Motor neuron (in vitro differentiated cells): ENCODE data around the gene PBRM1. TPM values are rescaled to one million over a fixed set of nuclear protein-coding genes. Genes with fewer than 3 reads are reported as not detected.
"Not testable (repeated sequence)": the region's sequence is repeated elsewhere in the genome, so short reads cannot be mapped to it uniquely, and the experiment has no call there.

Experiments
- ATAC-seq, 8 experiments: fragments of 200-7000 bp; cut with Tn5 transposase; replicated peaks in 6 of 8; 2 replicates each; pipeline ENCODE4 v1.8.0; 2021; ENCODE audit warnings: mild to moderate bottlenecking in 8 of 8, moderate library complexity in 8 of 8
- H3K27ac ChIP-seq, 2 donors: fragments of 250-450 bp; sonication (Bioruptor Pico); 2 replicates each; pipeline ENCODE4 v1.9.0; 2021; ENCODE audit warnings: antibody characterized with exemption in 2 of 2, mild to moderate bottlenecking in 2 of 2, moderate library complexity in 1 of 2
- H3K4me1 ChIP-seq, 2 donors: fragments of 250-450 bp; sonication (Bioruptor Pico); replicated peaks in 1 of 2; 2 replicates each; pipeline ENCODE4 v1.6.1; 2021; ENCODE audit warnings: antibody characterized with exemption in 2 of 2, mild to moderate bottlenecking in 2 of 2, moderate library complexity in 1 of 2
- H3K4me3 ChIP-seq, 5 donors: fragments of 250-450 bp; sonication (Bioruptor Pico); 2 replicates each; pipeline ENCODE4 v1.9.0; 2021; ENCODE audit warnings: antibody characterized with exemption in 5 of 5, mild to moderate bottlenecking in 5 of 5, moderate library complexity in 4 of 5
- WGBS, 10 experiments: fragments of 450-650 bp; shearing (Covaris generic); methylation state at CpG; one replicate each; pipeline ENCODE4 v1.0.0; 2022; 5-methylcytosine and 5-hydroxymethylcytosine counted together
- in situ Hi-C, 9 experiments: fragments of 400-800 bp; cut with MboI; loops; one replicate each; pipeline ENCODE4 v1.15.0; 2021; ENCODE audit warnings: low sequenced_read_pairs in 9 of 9, low pct_unique_long_range_greater_than_20kb in 2 of 9; ENCODE audit not compliant: unreplicated experiment in 9 of 9
- total RNA-seq, 8 experiments: library from RNA; unstranded; fragments of 300-600 nt; gene quantifications; 2 replicates each; pipeline versions ENCODE4 v1.2.3 to v1.2.4, GENCODE V29; 2022

The PBRM1 gene
- total RNA-seq, 8 experiments from 2014 or later = 27.2 to 100 (median 66.9) TPM

DNA sequence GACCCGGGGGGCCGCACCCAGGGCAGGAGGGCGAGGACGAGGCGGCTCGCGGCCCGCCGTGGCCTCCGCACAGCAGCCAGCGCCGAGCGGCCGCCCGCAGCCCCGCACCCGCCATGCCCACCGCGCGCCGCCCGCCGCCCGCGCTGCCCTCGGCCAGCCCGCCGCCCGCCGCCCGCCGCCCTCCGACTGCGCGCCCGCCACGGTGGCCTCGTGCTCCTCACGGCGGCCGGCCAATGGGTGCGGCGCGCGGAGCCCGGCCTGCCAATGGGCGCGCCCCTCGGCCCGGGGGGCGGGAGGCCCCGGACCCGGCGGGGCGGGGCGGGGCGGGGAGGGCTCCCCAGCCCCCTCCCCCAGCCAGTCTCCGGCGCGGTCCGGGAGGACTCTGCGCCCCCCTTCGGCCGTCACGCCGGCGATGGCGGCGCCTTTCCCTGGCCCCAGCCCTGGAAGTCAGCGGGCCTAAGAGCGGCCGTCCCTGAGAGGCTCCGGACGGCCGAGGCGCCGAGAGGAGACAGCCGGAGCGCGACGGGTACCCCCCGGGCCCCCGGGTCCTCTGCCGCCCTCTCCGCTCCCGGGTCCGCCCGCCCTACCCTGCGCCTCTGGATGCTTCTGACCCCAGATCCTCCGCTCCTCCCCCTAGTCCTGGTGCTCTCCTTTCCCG lies 152.0 kb downstream of the PBRM1 start, which contains the start of gene NT5DC2:
Gene NT5DC2 (minus strand): TSS at position 235 of the 658 bp plus-strand sequence. CDS start 120 bp downstream, at position 115.
- peak; percentile 16 to 59 (median 50) for ATAC-seq
- 0% methylated on average over 4 of the region's 91 CpGs; no CpG with 5 or more reads in 9 of the 10 experiments for WGBS, 10 experiments
- in situ Hi-C loops = no loop called here
- peak within 1 kb of the TSS; percentile 70 to 85 (median 75) for H3K4me3 ChIP-seq
- H3K27ac ChIP-seq = peak within 1 kb of the TSS; percentile 79 to 94
- peaks cover 37 to 40% of the 10 kb centered on the region in 2 donors for H3K4me1 ChIP-seq

DNA sequence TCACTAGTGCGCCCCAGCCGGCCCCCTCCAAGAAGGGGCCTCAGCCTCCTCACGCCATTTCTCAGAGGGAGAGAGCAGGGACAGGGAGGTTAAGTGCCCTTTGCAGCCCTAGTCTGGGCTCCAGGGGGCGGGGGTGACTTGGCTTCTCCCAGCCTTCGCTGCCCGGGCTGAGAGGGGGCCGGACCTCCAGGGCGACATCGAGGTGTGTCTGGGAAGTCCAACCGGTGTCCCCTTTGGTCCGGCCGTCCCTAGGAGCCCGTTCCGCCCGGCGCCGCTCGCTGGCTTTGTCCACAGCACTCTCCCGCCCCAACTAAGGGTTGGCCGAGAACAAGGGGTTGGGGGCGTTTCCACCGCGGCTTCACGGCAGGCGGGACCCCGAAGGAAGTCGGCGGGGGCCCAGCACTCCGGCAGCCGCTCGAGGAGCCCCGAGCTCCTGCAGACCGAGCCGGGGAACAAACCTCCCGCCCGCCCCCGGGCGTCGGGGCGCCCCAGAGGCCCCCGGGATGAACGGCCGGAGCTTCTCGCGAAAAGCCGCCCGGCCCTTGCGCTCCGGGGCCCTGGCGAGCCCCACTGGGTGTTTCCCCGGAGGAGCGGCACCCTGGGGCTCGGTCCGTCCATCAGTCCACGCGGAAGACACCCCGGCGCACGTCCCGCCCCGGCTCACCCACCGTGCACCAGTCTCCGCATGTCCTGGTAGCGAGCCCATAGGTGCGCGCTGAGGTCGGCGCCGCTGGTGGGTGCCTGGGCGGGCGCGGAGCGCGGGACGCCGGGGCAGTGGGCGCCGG lies 152.7 kb downstream of the PBRM1 start:
- 0 to 3% (median 0%) methylated on average over 2 to 8 of the region's 78 CpGs; no CpG with 5 or more reads in 7 of the 10 experiments for WGBS, 10 experiments
- peak overlapping the region; percentile 70 to 85 (median 75) for H3K4me3 ChIP-seq
- ATAC-seq = peak; percentile 0 to 1 (median 0)
- peak overlapping the region; percentile 79 to 94 for H3K27ac ChIP-seq
- in situ Hi-C loops = no loop called here
- H3K4me1 ChIP-seq = peaks cover 31 to 37% of the 10 kb centered on the region in 2 donors

DNA sequence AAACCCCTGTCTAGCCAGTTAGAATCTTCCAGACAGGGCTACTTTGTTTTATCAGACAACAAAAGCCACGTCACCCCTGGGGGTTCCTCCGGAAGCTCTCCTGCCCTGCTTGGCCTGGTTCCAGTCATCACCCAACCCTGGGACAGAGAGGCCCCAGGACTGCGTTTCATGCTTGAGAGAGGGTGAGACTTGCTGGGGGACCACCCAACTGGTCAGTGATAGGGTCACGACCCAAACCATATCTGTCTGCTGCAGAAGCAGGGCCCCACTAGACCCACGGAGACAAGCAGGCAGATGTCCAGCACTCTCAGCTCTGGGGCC lies 153.2 kb downstream of the PBRM1 start:
- WGBS, 10 experiments = 0 to 83% (median 5%) methylated on average over 1 to 4 of the region's 5 CpGs; no CpG with 5 or more reads in 7 of the 10 experiments
- in situ Hi-C loops = no loop called here
- Histone ChIP-seq H3K4me3 (peak overlapping the region; percentile 70 to 85 (median 75)), H3K27ac (peak overlapping the region; percentile 79 to 94), H3K4me1 (peaks cover 25 to 32% of the 10 kb centered on the region in 2 donors)
- peak in 1 of 8 experiments; percentile 4 for ATAC-seq

DNA sequence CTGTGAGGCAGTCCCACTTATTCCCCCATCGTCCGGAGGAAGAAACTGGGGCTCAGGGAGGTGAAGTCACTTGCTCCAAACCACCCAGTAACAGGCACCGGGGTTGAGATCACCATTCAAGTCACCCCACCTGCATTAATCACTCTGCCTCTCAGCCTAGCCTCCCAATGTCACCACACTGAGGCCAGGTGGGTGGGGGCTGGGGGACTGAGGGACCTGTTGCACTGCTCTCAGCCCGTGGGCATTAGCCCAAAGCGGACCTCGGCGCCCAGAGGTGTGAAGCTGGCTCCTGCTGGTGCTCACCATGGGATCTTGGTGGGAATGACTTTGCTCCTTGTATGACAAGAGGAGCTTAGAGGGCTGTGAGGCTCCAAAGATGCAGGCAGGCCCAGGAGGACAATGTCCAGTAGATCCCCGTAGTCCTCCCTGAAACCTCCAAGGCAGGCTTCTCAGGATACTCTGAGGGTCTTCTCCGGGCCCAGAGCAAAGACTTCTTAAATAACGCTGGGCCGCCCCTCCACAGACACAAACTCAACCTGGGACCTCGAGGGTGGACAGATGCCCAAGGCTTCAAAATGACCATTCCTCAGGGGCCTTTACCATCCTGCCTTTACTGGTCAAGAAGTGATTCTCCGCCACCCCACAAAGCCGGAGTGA lies 153.7 kb downstream of the PBRM1 start:
- peak overlapping the region in 1 of 2 donors; percentile 94 for H3K27ac ChIP-seq
- H3K4me3 ChIP-seq = peak overlapping the region; percentile 70 to 85 (median 75)
- in situ Hi-C loops = no loop called here
- ATAC-seq = no peak
- H3K4me1 ChIP-seq = peaks cover 23 to 30% of the 10 kb centered on the region in 2 donors
- 40 to 100% (median 60%) methylated on average over 1 to 4 of the region's 14 CpGs; no CpG with 5 or more reads in 4 of the 10 experiments for WGBS, 10 experiments

DNA sequence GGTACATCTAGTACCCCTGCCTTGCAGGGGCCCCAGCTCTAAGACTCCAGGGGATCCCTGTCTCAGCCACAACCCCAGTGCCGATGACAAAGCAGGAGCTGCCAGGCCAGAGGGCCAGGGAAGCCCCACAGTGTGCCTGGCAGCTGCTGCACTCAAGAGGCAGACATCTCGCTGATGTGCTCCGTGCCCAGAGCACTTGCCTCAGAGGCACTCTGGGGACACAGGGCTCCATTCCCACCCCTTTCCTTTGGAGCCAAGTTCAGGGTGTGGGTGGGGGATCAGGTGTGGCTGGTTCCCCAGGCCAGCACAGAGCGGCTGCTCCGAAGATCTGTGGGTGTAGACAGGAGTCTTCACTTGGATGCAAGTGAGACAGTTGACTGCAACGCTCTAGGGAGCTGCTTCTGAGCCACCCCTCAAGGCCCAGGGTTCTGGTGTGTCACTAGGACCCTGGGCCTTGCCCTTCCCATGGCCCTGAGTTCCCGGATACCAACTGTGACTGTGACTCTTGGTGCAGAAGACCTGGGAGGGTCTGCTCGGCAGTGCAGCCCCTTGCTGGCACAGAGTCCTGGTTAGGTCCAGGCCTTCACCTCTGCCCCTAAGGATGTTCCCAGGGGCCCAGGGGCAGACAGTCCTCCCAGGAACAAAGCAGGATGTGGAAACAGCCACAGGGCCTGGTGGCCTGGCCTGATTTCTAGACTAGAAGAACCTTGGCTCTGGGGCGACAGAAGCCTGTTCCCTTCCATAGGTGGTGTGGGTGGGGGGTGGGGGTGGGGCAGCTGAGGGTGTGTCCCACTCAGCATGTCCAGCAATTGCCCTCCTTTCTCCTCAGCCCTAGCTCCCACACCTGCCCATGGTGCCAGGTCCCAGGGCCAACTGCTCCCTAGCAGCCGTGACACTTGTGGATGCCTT lies 154.5 kb downstream of the PBRM1 start:
- WGBS, 10 experiments = 20 to 100% (median 89%) methylated on average over 1 to 3 of the region's 10 CpGs; no CpG with 5 or more reads in 5 of the 10 experiments
- no peak overlapping the region for H3K27ac ChIP-seq

DNA sequence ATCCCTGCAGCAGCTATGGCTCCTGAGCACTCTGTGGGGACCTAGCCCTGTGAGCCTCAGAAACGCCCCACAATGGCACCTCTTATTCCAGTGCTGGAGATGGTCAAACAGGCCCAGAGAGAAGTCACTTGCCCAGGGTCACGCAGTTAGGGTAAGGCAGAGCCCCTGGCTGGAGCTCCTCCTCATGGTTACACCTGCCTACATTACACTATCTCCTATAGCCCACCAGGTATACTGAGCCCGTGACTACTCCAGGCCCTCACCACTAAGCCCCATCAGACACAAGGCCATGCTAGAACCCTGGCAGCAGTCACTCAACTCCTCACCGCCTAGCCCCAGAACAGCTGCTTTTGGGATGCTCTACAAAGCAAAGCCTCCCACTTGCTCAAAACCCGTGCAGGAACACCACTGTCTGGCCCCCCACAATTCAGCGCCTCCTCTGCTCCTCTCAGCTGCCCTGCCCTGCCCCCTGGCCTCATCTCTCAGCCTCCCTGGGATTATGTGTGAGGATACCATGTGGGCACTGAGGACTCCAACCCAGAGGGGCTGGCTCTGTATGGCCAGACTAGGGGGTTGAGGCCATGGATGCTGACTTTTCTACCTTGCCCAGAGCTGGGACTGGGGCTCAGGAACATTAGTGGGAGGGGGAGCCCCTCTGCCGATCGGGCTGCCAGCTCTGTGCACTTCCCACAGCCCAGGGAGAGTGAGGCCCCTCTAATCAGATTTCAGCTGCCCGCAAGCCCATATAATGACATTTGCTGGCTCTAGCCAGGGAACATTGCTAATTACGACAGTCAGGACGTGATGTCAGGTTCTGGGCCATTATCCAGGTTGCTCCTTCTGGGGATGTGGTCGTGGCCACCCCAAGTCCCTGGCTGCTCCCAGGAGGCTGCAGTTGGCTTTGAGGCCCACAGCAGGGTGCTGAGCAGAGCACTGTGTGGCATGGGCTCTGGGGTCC lies 156.1 kb downstream of the PBRM1 start:
- no peak overlapping the region for H3K4me3 ChIP-seq
- H3K4me1 ChIP-seq = peaks cover 15 to 19% of the 10 kb centered on the region in 2 donors
- in situ Hi-C loops = no loop called here
- WGBS, 10 experiments = 72 to 100% (median 93%) methylated on average over 1 to 7 of the region's 12 CpGs; no CpG with 5 or more reads in 4 of the 10 experiments
- peak in 1 of 8 experiments; percentile 15 for ATAC-seq
- no peak overlapping the region for H3K27ac ChIP-seq

More for the DNA sequence above, 154.5 kb downstream of the PBRM1 start:
- peak overlapping the region in 1 of 5 donors; percentile 73 for H3K4me3 ChIP-seq
- ATAC-seq = no peak
- peaks cover 23 to 30% of the 10 kb centered on the region in 2 donors for H3K4me1 ChIP-seq
- in situ Hi-C loops = no loop called here

DNA sequence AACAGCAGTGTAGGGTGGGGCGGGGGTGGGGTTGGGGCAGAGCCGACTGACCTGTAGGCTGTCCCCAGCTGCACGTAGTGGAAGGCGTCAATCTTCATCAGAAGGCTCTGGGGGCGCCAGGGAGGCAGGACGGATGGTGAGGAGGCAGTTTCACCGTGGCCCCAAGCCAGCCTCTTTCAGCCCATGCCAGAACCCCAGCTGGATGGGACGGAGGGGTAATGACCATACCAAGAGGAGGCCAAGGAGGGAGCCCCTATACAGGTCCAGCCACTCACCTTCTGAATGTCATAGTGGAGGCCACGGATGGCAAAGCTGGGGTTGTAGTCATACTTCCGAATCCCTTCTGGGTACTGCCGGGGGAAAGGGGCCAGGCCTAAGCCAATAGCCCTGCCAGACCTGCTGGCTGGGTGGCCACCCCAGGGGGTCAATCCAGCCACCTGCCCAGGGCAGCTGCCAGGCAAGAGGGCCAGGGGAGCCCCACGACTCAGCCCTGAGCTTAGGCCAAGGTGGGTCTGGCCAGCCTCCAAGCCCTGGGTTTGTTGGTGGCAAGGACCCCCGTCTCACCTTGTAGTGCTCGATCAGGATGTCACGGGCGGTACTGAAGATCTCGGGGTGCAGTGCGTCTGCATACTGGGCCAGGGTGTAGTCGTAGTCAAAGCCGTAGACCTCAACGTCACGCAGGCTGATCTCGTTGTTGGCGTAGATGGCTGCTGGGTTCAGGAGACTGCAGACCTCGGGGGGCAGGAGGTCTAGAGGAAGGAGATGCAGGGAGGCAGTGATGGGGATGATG lies 156.9 kb downstream of the PBRM1 start:
- 80 to 100% (median 92%) methylated on average over 1 to 7 of the region's 25 CpGs; no CpG with 5 or more reads in 6 of the 10 experiments for WGBS, 10 experiments
- Histone ChIP-seq H3K27ac (no peak overlapping the region), H3K4me3 (no peak overlapping the region), H3K4me1 (peaks cover 11 to 12% of the 10 kb centered on the region in 2 donors)
- in situ Hi-C loops = no loop called here
- no peak for ATAC-seq

DNA sequence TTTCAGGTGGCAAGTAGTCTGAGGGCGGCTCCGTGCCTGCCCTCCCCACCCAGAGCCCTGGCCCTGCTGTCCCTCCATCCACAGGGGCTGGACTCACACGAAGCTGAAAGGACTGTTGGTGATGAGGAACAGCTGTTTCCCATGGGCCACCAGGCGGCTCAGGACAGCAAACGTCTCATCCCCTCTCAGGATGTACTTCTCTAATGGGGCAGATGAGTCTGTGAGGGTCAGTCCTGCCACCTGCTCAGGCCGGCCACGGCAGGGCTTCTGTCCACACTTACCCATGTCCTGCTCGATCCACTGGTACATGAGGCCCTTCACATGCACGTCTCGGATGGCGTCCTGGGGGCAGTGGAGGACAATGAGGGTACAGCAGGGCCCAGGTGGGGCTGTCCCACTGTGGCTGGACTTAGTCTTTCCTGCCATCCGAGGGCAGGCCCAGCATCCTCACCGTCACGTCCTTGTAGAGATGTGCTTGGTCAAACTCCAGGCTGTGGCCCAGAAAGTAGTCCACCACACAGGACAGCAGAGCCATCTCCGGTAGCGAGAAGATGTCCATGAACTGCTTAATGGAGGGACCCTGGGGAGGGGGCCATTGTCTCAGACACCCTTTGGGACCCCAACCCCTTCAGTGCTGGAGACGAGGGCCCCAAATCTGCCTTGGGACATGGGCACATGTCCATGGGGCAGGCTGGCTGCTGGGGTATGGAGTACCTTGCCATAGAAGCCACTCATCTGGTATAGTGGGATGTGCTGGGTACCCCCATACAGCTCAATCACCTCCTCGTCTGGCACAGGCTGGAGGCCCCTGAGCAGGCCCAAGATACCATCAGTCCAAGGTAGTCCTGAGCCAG lies 157.8 kb downstream of the PBRM1 start:
- no peak overlapping the region for H3K4me3 ChIP-seq
- H3K4me1 ChIP-seq = peaks cover 11 to 12% of the 10 kb centered on the region in 2 donors
- no peak overlapping the region for H3K27ac ChIP-seq
- in situ Hi-C loops = no loop called here
- ATAC-seq = no peak
- 87 to 100% methylated on average over 1 to 3 of the region's 18 CpGs; no CpG with 5 or more reads in 8 of the 10 experiments for WGBS, 10 experiments

DNA sequence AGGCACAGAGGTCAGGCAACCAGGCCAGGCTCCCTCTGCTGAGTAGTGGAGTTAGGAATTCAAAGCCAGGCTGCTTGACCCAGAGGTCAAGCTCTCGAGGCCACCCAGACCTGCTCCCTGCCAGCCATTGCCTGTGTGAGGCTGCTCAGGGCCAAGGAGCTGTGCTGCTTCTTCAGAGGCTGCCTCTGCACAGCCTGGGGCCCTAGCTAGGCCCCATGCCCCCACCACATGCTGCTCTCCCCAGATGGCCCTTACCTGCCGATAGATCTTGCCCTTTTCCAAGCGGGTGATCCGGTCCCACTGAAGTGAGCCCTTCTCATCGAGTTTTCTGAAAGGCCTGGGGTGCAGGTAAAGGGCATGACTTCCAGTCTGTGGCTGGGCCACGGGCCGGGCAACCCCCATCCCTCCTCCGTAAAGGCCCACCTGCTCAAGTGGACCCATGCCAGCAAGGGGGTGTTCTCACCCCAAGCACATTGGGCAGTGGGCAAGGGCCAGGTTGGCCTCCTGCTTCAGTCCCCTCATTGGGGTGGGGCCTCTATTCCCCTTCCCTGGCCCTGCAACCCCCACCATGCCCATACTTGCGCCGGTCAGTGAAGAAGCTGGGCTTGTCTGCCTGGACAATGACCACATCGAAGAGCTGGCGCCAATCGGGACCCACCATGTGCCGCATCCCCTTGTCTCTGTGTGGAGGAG lies 158.5 kb downstream of the PBRM1 start:
- in situ Hi-C loops = no loop called here
- no peak overlapping the region for H3K27ac ChIP-seq

DNA sequence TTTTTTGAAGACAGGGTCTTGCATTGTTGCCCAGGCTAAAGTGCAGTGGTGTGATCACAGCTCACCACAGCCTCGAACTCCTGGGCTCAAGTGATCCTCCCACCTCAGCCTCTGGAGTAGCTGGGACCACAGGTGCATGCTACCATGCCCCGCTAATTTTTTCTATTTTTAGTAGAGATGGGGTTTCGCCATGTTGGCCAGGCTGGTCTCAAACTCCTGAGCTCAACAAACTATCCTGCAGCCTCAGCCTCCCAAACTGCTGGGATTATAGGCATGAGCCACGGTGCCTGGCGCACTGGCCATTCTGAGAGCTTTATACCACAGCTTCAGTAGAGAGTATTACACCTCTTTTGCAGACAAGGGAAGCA lies 159.1 kb downstream of the PBRM1 start:
- H3K4me3 ChIP-seq, ATAC-seq, in situ Hi-C loops, H3K27ac ChIP-seq, H3K4me1 ChIP-seq: not testable (repeated sequence)
- WGBS, 10 experiments = 60 to 94% (median 80%) methylated on average over 1 to 3 of the region's 5 CpGs; no CpG with 5 or more reads in 7 of the 10 experiments

More for the DNA sequence above, 158.5 kb downstream of the PBRM1 start:
- peaks cover 7 to 11% of the 10 kb centered on the region in 2 donors for H3K4me1 ChIP-seq
- ATAC-seq = no peak
- H3K4me3 ChIP-seq = no peak overlapping the region
- 33 to 100% (median 95%) methylated on average over 1 to 6 of the region's 14 CpGs; no CpG with 5 or more reads in 4 of the 10 experiments for WGBS, 10 experiments
